ENCODE data around the gene APOBEC3H. TPM values are rescaled to one million over a fixed set of nuclear protein-coding genes. Genes with fewer than 3 reads are reported as not detected.
"Not testable (repeated sequence)": the region's sequence is repeated elsewhere in the genome, so short reads cannot be mapped to it uniquely, and the experiment has no call there.

Gene APOBEC3H
- total RNA-seq, 2 experiments from 2014 or later = 11.9 to 13.2 TPM

GRCh38 chr22:39073981-39074380 is 23.1 kb upstream of the APOBEC3H start:
- DNase-seq = no peak
- no peaks in the 10 kb centered on the region for H3K9me3 Mint-ChIP-seq
- H3K27me3 Mint-ChIP-seq (ENCODE audit: low read depth) = no peaks in the 10 kb centered on the region
- H3K36me3 Mint-ChIP-seq (ENCODE audit: low read depth) = no peaks in the 10 kb centered on the region
- no peak overlapping the region for H3K27ac Mint-ChIP-seq
- peaks cover 18% of the 10 kb centered on the region for H3K4me1 Mint-ChIP-seq (ENCODE audit: low read depth)
- H3K4me3 Mint-ChIP-seq = no peak overlapping the region
- CTCF ChIA-PET = no interaction called here
- intact Hi-C loops (cut with micrococcal nuclease) = no loop called here

- Mint-ChIP-seq H3K4me1 (ENCODE audit: low read depth) (peaks cover 29% of the 10 kb centered on the region), H3K27ac (peak overlapping the region; percentile 20), H3K4me3 (peak overlapping the region; percentile 64)
- H3K9me3 Mint-ChIP-seq; DNase-seq; H3K27me3 Mint-ChIP-seq (ENCODE audit: low read depth); H3K36me3 Mint-ChIP-seq (ENCODE audit: low read depth); CTCF ChIA-PET: not testable (repeated sequence)
- intact Hi-C loops (cut with micrococcal nuclease) = loop anchor here (1.0 to 5.0 kb wide), 3 partner anchors 14 to 54 kb away; partner anchors contain the start of gene APOBEC3D
Observed at GRCh38 chr22:39076155-39077025, 20.7 kb upstream of the APOBEC3H start.

- peak within 1 kb of the TSS; percentile 84 for H3K27ac Mint-ChIP-seq
- peak; percentile 72 for DNase-seq
- peaks cover 29% of the 10 kb centered on the region for H3K4me1 Mint-ChIP-seq (ENCODE audit: low read depth)
- H3K9me3 Mint-ChIP-seq; H3K36me3 Mint-ChIP-seq (ENCODE audit: low read depth); CTCF ChIA-PET; H3K27me3 Mint-ChIP-seq (ENCODE audit: low read depth): not testable (repeated sequence)
- intact Hi-C loops (cut with micrococcal nuclease) = loop anchor here (1.0 to 5.0 kb wide), 3 partner anchors 13 to 55 kb away; partner anchors contain the start of gene APOBEC3D
- peak within 1 kb of the TSS; percentile 86 for H3K4me3 Mint-ChIP-seq
Observed at GRCh38 chr22:39077026-39077840, 19.8 kb upstream of the APOBEC3H start, which contains the start of gene APOBEC3G. Gene APOBEC3G (plus strand): TSS chr22:39077275. CDS start chr22:39077362, 87 bp downstream.

- not testable (repeated sequence) for H3K36me3 Mint-ChIP-seq (ENCODE audit: low read depth); H3K9me3 Mint-ChIP-seq; H3K27me3 Mint-ChIP-seq (ENCODE audit: low read depth); DNase-seq
- intact Hi-C loops (cut with micrococcal nuclease) = loop anchor here (1.0 to 5.0 kb wide), 3 partner anchors 12 to 56 kb away; partner anchors contain the start of gene APOBEC3D
- CTCF ChIA-PET = interaction anchor here (0.6 kb wide), 2 partner anchors 151 to 1503 kb away, joined by 3 to 4 read pairs; no protein-coding TSS in a partner anchor
- H3K27ac Mint-ChIP-seq = peak overlapping the region; percentile 84
- H3K4me1 Mint-ChIP-seq (ENCODE audit: low read depth) = peaks cover 29% of the 10 kb centered on the region
- peak overlapping the region; percentile 86 for H3K4me3 Mint-ChIP-seq
Observed at GRCh38 chr22:39077912-39078311, 19.1 kb upstream of the APOBEC3H start.

GRCh38 chr22:39078329-39078728 is 18.7 kb upstream of the APOBEC3H start:
- CTCF ChIA-PET = interaction anchor here (0.6 kb wide), 2 partner anchors 151 to 1503 kb away, joined by 3 to 4 read pairs; no protein-coding TSS in a partner anchor
- peak overlapping the region; percentile 86 for H3K4me3 Mint-ChIP-seq
- H3K27me3 Mint-ChIP-seq (ENCODE audit: low read depth) = no peaks in the 10 kb centered on the region
- peaks cover 29% of the 10 kb centered on the region for H3K4me1 Mint-ChIP-seq (ENCODE audit: low read depth)
- intact Hi-C loops (cut with micrococcal nuclease) = loop anchor here (5.0 kb wide), 1 partner anchor 56 kb away; the partner anchor contains the start of gene APOBEC3D
- no peak overlapping the region for H3K27ac Mint-ChIP-seq
- peaks cover 2% of the 10 kb centered on the region for H3K36me3 Mint-ChIP-seq (ENCODE audit: low read depth)
- DNase-seq = no peak
- no peaks in the 10 kb centered on the region for H3K9me3 Mint-ChIP-seq

- H3K36me3 Mint-ChIP-seq (ENCODE audit: low read depth); H3K27me3 Mint-ChIP-seq (ENCODE audit: low read depth); H3K9me3 Mint-ChIP-seq; DNase-seq; H3K27ac Mint-ChIP-seq: not testable (repeated sequence)
- H3K4me3 Mint-ChIP-seq = peak overlapping the region; percentile 86
- H3K4me1 Mint-ChIP-seq (ENCODE audit: low read depth) = peaks cover 29% of the 10 kb centered on the region
- intact Hi-C loops (cut with micrococcal nuclease) = loop anchor here (5.0 kb wide), 1 partner anchor 57 kb away; the partner anchor contains the start of gene APOBEC3D
- CTCF ChIA-PET = interaction anchor here (1.3 kb wide), 1 partner anchor 64 kb away, joined by 5 read pairs; the partner anchor contains the start of gene APOBEC3C
Observed at GRCh38 chr22:39079054-39079637, 17.9 kb upstream of the APOBEC3H start.

- no peak overlapping the region for H3K4me3 Mint-ChIP-seq
- peaks cover 29% of the 10 kb centered on the region for H3K4me1 Mint-ChIP-seq (ENCODE audit: low read depth)
- DNase-seq = no peak
- CTCF ChIA-PET = interaction anchor here (1.3 kb wide), 1 partner anchor 66 kb away, joined by 5 read pairs; the partner anchor contains the start of gene APOBEC3C
- intact Hi-C loops (cut with micrococcal nuclease) = no loop called here
- H3K9me3 Mint-ChIP-seq = no peaks in the 10 kb centered on the region
- H3K27me3 Mint-ChIP-seq (ENCODE audit: low read depth) = no peaks in the 10 kb centered on the region
- H3K27ac Mint-ChIP-seq = no peak overlapping the region
- peaks cover 2% of the 10 kb centered on the region for H3K36me3 Mint-ChIP-seq (ENCODE audit: low read depth)
Observed at GRCh38 chr22:39080052-39080762, 16.8 kb upstream of the APOBEC3H start.

GRCh38 chr22:39081016-39081415 is 16.0 kb upstream of the APOBEC3H start:
- intact Hi-C loops (cut with micrococcal nuclease) = no loop called here
- Mint-ChIP-seq H3K27ac (no peak overlapping the region), H3K4me1 (ENCODE audit: low read depth) (peaks cover 29% of the 10 kb centered on the region), H3K4me3 (no peak overlapping the region), H3K36me3 (ENCODE audit: low read depth) (peaks cover 2% of the 10 kb centered on the region), H3K27me3 (ENCODE audit: low read depth) (no peaks in the 10 kb centered on the region), H3K9me3 (no peaks in the 10 kb centered on the region)
- CTCF ChIA-PET = no interaction called here
- no peak for DNase-seq

- peaks cover 2% of the 10 kb centered on the region for H3K36me3 Mint-ChIP-seq (ENCODE audit: low read depth)
- H3K27ac Mint-ChIP-seq = no peak overlapping the region
- no peak for DNase-seq
- intact Hi-C loops (cut with micrococcal nuclease) = no loop called here
- H3K9me3 Mint-ChIP-seq = no peaks in the 10 kb centered on the region
- no peaks in the 10 kb centered on the region for H3K27me3 Mint-ChIP-seq (ENCODE audit: low read depth)
- no peak overlapping the region for H3K4me3 Mint-ChIP-seq
- CTCF ChIA-PET = no interaction called here
- peaks cover 27% of the 10 kb centered on the region for H3K4me1 Mint-ChIP-seq (ENCODE audit: low read depth)
Observed at GRCh38 chr22:39081598-39081997, 15.4 kb upstream of the APOBEC3H start.

- no peak for DNase-seq
- no peak overlapping the region for H3K27ac Mint-ChIP-seq
- no peaks in the 10 kb centered on the region for H3K27me3 Mint-ChIP-seq (ENCODE audit: low read depth)
- intact Hi-C loops (cut with micrococcal nuclease) = no loop called here
- CTCF ChIA-PET = no interaction called here
- no peak overlapping the region for H3K4me3 Mint-ChIP-seq
- peaks cover 2% of the 10 kb centered on the region for H3K36me3 Mint-ChIP-seq (ENCODE audit: low read depth)
- no peaks in the 10 kb centered on the region for H3K9me3 Mint-ChIP-seq
- H3K4me1 Mint-ChIP-seq (ENCODE audit: low read depth) = peaks cover 24% of the 10 kb centered on the region
Observed at GRCh38 chr22:39083212-39084165, 13.6 kb upstream of the APOBEC3H start.

- CTCF ChIA-PET = no interaction called here
Observed at GRCh38 chr22:39084666-39085065, 12.4 kb upstream of the APOBEC3H start.

More at GRCh38 chr22:39084666-39085065, 12.4 kb upstream of the APOBEC3H start:
- no peak overlapping the region for H3K4me3 Mint-ChIP-seq
- H3K27ac Mint-ChIP-seq = no peak overlapping the region
- no peaks in the 10 kb centered on the region for H3K27me3 Mint-ChIP-seq (ENCODE audit: low read depth)
- DNase-seq = no peak
- peaks cover 30% of the 10 kb centered on the region for H3K4me1 Mint-ChIP-seq (ENCODE audit: low read depth)
- H3K9me3 Mint-ChIP-seq = no peaks in the 10 kb centered on the region
- H3K36me3 Mint-ChIP-seq (ENCODE audit: low read depth) = peaks cover 2% of the 10 kb centered on the region
- intact Hi-C loops (cut with micrococcal nuclease) = no loop called here
